Psoas muscle (tissue), 8 donors: ENCODE measurements around the gene MID1. TPM values are rescaled to one million over a fixed set of nuclear protein-coding genes. Genes with fewer than 3 reads are reported as not detected.

ENCODE experiments used
- ATAC-seq, 4 donors: fragments of 200-7000 bp; cut with Tn5 transposase; one replicate each; pipeline ENCODE4 v1.9.1; 2020; ENCODE audit warnings: moderate library complexity in 3 of 4, mild to moderate bottlenecking in 2 of 4
- DNase-seq, 2 donors: peaks; one replicate each; pipeline ENCODE4 v3.0.0-alpha.2; 2020
- H3K27ac ChIP-seq: fragments of 200-600 bp; one replicate; pipeline ENCODE4 v1.8.0; 2022
- H3K27me3 ChIP-seq, 3 donors: fragments of 200-600 bp in 1 of 3; one replicate each; pipeline versions ENCODE4 v1.6.1 to v1.8.0; 2013 to 2022; ENCODE audit warnings: low read length in 2 of 3, mild to moderate bottlenecking in 2 of 3, moderate library complexity in 1 of 3; ENCODE audit not compliant: insufficient read depth in 3 of 3
- H3K36me3 ChIP-seq, 2 donors: fragments of 200-600 bp in 1 of 2; one replicate each; pipeline versions ENCODE4 v1.6.1 to v1.8.0; 2013 to 2022; ENCODE audit warnings: low read depth in 1 of 2, mild to moderate bottlenecking in 1 of 2, moderate library complexity in 1 of 2; ENCODE audit not compliant: insufficient read depth in 1 of 2
- H3K4me1 ChIP-seq: fragments of 200-600 bp; one replicate; pipeline ENCODE4 v1.8.0; 2022
- H3K4me3 ChIP-seq: fragments of 200-600 bp; one replicate; pipeline ENCODE4 v1.8.0; 2022; ENCODE audit warnings: mild to moderate bottlenecking
- H3K9me3 ChIP-seq: fragments of 200-600 bp; one replicate; pipeline ENCODE4 v1.8.0; 2022
- WGBS, 3 donors: extraction: QIAGEN DNeasy Blood & Tissue Kit; methylation state at CpG; one replicate each; pipeline versions ENCODE4 v1.1.6 to v1.1.7; 2013; 5-methylcytosine and 5-hydroxymethylcytosine counted together
- intact Hi-C, 2 donors: fragments of 100-400 bp; cut with DNase I; formaldehyde crosslinking; loops; one replicate each; pipeline versions ENCODE4 v1.11.0 to v1.14.2; 2022
- polyA plus RNA-seq, 3 donors: library from polyadenylated mRNA; stranded (reverse); fragments of 200-250 nt; gene quantifications; one replicate each; pipeline ENCODE4 v1.2.3, GENCODE V29; 2013
- total RNA-seq, 4 donors: library from RNA; stranded (reverse); fragmentation: NEBNext Ultra II Directional in 2 of 4; extraction: Animal tissue kit (Norgen Biotek cat#: 25700) in 2 of 4; gene quantifications; one replicate each; pipeline versions ENCODE4 v1.2.1 to v1.2.4, GENCODE V29; 2021 to 2023
- TF ChIP-seq, protein P1 (sequence below): fragments of 200-600 bp; IDR thresholded peaks from one replicate; pipeline ENCODE4 v1.8.0; 2022; ENCODE audit warnings: antibody characterized with exemption
- donor health status: healthy with polysubstance abuse.
- donor health status: DM: no; HTN: no; CAD: no; lungs with moderate emphysema.
- donor health status: Bipolar disorder and iron deficiency.
- donor health status: healthy.
- donor health status: DM: yes; HTN: yes; CAD: no.
- donor health status: DM: no; HTN: no; CAD: no.
- donor health status: DM: no; HTN: no; CAD: no.
- donor health status: DM: yes; HTN: yes; CAD: no.

Gene MID1
- total and polyA plus RNA-seq, 7 donors, result 0.28 to 1.6 (median 0.90) TPM

DNA sequence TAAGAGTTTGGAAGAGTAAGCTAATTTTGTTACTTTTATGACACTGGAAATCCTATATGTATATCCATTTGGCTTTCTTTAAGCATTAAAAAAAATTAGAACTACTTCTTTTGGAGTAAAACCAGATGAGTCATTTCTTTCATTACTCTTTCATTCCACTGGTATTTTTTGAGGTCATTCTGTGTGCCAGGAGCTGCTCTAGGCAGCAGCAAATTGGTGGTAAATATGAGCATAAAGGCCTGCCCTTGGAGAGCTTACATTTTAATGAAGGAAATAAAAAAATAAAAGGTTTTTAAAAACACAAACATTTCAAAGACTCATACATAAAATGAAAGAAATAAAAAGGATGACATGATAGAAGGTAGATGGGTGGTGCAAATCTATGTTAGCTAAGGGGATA is 37.4 kb downstream of the MID1 start:
- TF ChIP-seq, protein P1, sequence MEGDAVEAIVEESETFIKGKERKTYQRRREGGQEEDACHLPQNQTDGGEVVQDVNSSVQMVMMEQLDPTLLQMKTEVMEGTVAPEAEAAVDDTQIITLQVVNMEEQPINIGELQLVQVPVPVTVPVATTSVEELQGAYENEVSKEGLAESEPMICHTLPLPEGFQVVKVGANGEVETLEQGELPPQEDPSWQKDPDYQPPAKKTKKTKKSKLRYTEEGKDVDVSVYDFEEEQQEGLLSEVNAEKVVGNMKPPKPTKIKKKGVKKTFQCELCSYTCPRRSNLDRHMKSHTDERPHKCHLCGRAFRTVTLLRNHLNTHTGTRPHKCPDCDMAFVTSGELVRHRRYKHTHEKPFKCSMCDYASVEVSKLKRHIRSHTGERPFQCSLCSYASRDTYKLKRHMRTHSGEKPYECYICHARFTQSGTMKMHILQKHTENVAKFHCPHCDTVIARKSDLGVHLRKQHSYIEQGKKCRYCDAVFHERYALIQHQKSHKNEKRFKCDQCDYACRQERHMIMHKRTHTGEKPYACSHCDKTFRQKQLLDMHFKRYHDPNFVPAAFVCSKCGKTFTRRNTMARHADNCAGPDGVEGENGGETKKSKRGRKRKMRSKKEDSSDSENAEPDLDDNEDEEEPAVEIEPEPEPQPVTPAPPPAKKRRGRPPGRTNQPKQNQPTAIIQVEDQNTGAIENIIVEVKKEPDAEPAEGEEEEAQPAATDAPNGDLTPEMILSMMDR, result no peak

GRCh38 chrX:10582215-10582733 is 38.1 kb downstream of the MID1 start:
- no peaks in the 10 kb centered on the region for H3K4me1 ChIP-seq
- DNase-seq (no peak), ATAC-seq (no peak)
- H3K9me3 ChIP-seq, result no peaks in the 10 kb centered on the region
- H3K36me3 ChIP-seq, result no peaks in the 10 kb centered on the region
- no peaks in the 10 kb centered on the region for H3K27me3 ChIP-seq
- 66 to 91% (median 81%) methylated on average over 3 of the region's 3 CpGs for WGBS, 3 donors
- no peak overlapping the region for H3K27ac ChIP-seq
- H3K4me3 ChIP-seq, result no peak overlapping the region
- TF ChIP-seq, protein P1, result no peak
- intact Hi-C loops, result no loop called here

More for the DNA sequence above, 37.4 kb downstream of the MID1 start:
- ATAC-seq (no peak), DNase-seq (no peak)
- intact Hi-C loops, result no loop called here
- Histone ChIP-seq H3K27ac (no peak overlapping the region), H3K36me3 (no peaks in the 10 kb centered on the region), H3K4me3 (no peak overlapping the region), H3K27me3 (no peaks in the 10 kb centered on the region), H3K9me3 (no peaks in the 10 kb centered on the region), H3K4me1 (no peaks in the 10 kb centered on the region)

DNA sequence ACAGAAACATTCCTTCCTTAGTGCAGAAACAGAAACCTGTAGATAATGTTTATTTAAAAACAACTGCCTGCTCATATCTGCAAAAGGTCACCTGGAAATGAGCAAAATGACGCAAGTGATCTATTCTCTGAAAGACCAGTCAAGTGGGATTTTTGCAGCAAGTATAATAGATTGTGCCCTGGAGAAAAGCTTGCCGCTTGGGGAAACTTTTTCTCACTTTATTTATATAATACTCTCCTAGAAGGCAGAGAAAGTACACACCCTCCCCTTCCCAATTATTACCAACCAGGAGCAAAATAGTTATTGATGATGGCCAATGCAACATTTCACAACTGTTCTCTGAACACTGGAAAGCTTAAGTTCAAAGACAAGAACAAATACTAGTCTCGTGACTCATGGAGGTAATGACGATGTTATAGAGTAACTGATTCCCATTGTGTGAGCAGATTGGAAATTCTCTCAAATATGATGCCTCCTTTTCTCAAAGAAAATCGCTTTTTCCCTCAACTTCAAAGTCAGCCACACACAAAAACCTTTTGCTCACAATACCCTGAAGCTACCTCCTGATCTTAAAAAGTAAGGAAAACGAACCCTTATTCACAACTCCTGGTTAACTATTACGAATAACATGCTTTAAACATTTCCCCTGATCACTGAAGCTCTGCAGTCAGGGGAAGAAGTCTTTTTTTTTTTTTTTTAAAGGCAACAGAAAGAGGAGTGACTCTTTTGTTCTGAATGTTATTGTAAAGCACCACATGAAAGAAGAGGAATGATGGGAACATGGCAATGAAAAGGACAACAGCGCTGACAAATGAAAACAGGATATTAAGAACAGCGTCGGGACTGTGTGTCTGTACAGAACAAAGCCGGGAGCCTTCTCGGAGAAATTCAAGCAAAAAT is 41.0 kb downstream of the MID1 start:
- Histone ChIP-seq H3K27me3 (peaks cover 0 to 6% (median 0%) of the 10 kb centered on the region in 3 donors), H3K9me3 (no peaks in the 10 kb centered on the region), H3K36me3 (no peaks in the 10 kb centered on the region), H3K4me3 (no peak overlapping the region), H3K27ac (no peak overlapping the region), H3K4me1 (no peaks in the 10 kb centered on the region)
- 42 to 60% (median 57%) methylated on average over 12 of the region's 12 CpGs for WGBS, 3 donors
- ATAC-seq (no peak), DNase-seq (no peak)
- intact Hi-C loops, result no loop called here
- TF ChIP-seq, protein P1, result no peak

- no peak overlapping the region for H3K27ac ChIP-seq
- H3K27me3 ChIP-seq, result peaks cover 0 to 6% (median 0%) of the 10 kb centered on the region in 3 donors
- H3K36me3 ChIP-seq, result no peaks in the 10 kb centered on the region
- H3K4me3 ChIP-seq, result no peak overlapping the region
- no peak for ATAC-seq
- no peaks in the 10 kb centered on the region for H3K4me1 ChIP-seq
- no peaks in the 10 kb centered on the region for H3K9me3 ChIP-seq
- TF ChIP-seq, protein P1, result no peak
- DNase-seq, result no peak
- intact Hi-C loops, result no loop called here
- 73 to 81% (median 74%) methylated on average over 2 of the region's 2 CpGs for WGBS, 3 donors
Observed at GRCh38 chrX:10578527-10578926, 41.9 kb downstream of the MID1 start.
